ENCODE data around the gene OLIG2.

OLIG2 gene

DNA sequence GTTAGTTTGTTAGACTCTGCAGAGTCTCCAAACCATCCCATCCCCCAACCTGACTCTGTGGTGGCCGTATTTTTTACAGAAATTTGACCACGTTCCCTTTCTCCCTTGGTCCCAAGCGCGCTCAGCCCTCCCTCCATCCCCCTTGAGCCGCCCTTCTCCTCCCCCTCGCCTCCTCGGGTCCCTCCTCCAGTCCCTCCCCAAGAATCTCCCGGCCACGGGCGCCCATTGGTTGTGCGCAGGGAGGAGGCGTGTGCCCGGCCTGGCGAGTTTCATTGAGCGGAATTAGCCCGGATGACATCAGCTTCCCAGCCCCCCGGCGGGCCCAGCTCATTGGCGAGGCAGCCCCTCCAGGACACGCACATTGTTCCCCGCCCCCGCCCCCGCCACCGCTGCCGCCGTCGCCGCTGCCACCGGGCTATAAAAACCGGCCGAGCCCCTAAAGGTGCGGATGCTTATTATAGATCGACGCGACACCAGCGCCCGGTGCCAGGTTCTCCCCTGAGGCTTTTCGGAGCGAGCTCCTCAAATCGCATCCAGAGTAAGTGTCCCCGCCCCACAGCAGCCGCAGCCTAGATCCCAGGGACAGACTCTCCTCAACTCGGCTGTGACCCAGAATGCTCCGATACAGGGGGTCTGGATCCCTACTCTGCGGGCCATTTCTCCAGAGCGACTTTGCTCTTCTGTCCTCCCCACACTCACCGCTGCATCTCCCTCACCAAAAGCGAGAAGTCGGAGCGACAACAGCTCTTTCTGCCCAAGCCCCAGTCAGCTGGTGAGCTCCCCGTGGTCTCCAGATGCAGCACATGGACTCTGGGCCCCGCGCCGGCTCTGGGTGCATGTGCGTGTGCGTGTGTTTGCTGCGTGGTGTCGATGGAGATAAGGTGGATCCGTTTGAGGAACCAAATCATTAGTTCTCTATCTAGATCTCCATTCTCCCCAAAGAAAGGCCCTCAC lies at the start of gene OLIG2:
Gene OLIG2, plus strand, starts transcription at position 447 of the 954 bp plus-strand sequence. CDS start 928 bp downstream, outside the sequence.
- no peak for DNase-seq (ENCODE audit: low read depth)

DNA sequence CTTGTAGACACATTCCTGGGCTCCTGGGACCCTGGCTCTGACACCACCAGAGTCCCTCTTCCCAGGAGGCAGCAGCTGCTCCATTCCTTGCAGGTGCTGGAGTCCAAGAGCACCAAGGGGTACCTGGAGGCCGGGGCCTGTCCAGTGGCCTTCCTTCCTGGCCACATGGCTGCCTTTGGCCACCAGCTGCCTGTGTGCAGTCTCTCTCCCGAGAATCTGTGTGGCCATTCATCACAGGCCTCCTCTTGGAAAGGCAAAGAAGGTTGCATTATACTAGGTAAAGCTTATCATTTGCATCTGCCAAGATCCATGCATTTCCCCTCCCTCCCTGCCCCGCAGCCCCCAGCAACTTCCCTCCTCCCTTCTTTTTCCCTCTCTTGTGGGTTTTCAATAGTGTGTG lies 48.9 kb upstream of the OLIG2 start:
- no peak for DNase-seq (ENCODE audit: low read depth)

DNA sequence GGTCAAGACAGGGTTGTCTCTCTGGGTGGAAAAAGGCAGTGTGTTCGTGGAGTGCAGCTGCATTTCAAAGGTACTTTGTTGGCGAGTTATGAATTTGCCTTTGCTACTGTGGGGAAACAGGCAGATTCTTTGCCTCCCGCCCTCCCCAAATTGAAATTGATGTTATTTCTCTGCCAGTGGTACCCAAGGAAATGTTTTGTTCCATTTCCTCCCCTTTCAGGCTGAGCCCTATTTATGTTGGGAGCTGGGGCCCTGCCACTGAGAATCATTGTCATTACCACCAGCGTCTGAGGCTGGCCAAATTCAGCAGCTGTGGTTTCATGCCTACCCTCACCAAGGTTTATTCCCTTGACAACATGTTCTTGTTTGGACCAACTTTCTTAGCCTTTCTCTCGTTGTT lies 48.5 kb upstream of the OLIG2 start:
- no peak for DNase-seq (ENCODE audit: low read depth)

DNA sequence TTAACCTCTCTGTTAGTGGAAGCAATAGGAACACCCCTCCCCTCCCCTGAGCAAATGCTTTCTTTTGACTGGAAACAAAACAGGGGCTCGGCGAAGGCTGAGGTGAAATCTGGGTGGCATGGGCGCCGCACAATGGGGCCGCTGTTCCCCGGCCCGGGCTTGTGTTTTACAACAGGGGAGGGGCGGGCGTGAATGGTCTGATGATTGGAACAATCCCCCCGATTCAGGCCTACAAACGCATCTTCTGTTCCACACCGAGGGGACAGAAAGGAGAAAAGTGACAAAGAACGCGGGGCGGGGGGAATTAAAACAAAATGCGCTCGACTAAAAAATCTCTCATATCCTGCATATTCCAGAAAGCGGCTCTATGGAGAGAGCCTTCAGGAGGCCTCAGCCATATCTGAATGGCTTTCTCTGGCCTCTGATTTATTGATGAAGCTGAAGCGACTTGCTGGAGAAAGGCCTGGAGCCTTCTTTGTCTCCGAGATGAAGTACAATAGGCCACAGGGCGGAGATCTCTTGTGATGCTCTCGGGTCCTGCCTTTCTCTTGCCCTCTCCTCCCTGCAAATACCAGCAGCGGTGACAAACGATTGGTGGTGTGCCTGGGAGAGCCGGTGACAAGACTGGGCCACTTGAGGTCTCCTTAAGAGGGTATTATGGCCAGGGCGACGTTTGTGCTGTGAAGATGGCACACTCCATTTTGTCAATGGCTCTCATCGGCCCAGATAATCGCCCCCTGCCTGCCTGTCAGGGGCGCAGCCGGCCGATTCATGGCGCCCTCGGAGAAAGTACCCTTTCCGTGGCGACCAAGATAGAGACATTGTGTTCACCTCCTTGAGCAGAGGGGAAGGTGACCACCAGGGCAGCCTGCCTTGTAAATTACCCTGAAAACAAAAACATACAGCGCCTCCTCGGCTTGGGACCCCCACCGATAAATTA lies 47.1 kb upstream of the OLIG2 start:
- DNase-seq (ENCODE audit: low read depth) = no peak

DNA sequence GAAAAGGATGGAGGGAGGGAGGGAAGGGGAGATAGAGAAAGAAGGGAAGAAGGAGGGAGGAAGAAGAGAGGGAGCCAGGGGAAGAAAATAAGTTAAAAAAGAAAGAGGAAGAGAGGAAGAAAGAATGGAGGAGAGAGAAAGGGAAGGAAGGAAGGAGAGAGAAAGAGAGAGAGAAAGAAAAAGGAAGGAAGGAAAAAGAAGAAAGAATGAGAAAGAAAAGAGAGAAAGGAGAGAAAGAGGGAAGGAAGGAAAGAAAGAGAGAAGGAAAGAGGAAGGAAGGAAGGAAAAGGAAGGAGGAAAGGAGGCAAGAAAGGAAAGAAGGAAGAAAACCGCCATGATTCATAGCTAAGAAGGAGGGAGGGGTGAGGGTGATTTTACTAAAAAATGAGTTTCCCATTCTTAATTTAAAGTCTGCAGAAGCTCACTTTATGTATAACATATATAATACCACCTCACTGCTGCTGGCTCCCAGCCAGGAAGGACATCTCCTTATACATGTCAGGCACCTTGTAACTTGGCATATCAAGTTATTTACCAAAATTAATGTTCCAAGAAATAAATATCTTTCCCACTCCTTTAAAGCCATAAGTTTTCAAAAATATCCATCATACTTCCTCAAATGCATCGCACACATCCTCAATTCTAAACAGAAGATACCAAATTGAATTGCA lies 46.0 kb upstream of the OLIG2 start:
- no peak for DNase-seq (ENCODE audit: low read depth)

DNA sequence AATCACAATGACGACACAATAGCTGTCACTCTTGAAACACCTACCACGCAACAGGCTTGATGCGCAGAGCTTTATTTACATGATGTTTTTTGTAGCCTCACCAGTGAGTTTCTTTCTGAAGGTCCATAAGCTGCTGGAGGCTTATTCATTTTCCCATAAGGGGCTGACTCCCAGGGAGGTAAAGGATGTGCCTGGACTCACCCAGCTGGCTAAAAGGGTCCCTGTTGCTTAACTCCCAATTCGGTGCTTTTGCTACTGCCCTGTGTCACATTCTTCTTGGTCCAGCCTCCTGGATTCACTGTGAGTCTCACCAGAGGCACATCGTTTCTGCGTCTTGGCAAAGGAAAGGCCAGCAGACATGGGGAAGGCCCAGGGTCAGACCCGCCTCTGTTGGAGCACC lies 44.6 kb upstream of the OLIG2 start:
- no peak for DNase-seq (ENCODE audit: low read depth)

DNA sequence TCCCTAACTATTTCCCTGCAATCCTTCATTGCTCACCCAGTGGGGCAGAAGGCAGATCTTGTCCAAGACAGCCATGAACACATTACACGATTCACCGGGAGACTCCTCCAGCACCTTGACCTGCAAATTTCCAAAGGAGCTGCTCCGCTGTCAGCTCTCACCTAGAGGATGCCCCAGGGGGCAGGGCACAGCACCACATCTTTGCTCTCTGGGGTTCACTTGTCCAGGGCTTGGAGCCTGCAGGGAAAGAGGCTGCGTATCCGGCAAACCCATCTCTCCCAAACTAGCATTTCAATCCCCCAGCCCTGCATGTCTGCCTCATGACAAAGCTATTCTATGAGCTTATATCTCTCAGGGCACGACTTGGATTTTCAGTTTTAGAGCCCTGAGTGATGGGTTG lies 35.1 kb upstream of the OLIG2 start:
- DNase-seq (ENCODE audit: low read depth) = no peak

DNA sequence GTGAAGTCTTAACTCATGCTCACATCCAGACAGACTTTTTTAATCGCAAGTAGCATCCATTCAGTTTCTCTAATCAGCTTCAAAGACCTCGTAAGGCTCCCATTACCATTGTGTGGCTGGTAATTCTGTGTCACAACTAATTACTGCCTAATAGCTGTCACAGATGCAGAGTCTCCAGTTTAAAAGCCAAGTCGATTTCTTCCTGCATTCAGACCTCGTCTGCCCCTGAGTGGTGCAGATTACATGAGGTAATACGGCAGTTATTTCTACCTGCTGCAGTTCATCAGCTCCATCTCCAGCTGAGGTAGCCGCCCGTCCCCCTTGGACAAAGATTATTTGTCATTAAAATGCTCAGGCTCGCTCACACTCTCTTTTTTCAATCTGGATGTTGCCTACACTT lies 34.4 kb upstream of the OLIG2 start:
- DNase-seq (ENCODE audit: low read depth) = no peak

DNA sequence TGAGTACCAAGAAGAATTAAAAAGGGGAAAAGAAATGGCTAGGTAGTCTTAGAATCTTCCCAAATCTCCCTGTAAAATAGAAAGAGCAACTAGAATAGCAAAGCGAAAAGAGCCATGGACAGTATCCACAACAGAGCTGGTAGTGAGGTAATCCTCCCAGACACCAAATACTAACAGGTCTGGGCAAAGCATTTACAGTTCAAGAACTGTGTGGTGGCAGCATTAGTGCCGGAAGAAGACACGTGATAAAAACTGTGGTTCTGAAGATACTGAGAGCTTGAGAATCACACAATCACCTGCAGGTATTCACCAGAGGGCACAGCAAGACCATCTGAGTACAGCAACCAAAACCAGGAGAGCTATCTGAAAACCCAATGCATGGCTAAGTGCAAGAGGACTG lies 31.8 kb upstream of the OLIG2 start:
- DNase-seq (ENCODE audit: low read depth) = no peak

DNA sequence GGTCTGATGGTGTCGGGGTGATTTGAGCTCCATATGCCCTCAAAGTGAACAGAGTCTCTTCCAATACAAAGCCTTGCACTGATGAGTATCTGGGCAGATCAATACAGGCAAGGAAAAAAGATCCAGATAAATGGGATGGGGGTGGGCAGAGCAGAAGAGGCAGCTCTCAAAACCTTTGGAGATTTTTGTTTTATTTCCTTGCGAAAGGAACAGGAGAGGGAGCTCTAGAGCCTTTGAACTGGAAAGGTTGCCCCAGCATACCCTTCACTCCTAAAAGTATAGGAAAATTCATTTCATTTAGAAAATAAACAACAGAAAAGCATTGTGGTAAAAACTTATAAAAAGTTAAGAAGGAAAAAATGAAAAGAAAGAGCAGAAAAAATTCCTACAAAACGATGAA lies 31.4 kb upstream of the OLIG2 start:
- no peak for DNase-seq (ENCODE audit: low read depth)

DNA sequence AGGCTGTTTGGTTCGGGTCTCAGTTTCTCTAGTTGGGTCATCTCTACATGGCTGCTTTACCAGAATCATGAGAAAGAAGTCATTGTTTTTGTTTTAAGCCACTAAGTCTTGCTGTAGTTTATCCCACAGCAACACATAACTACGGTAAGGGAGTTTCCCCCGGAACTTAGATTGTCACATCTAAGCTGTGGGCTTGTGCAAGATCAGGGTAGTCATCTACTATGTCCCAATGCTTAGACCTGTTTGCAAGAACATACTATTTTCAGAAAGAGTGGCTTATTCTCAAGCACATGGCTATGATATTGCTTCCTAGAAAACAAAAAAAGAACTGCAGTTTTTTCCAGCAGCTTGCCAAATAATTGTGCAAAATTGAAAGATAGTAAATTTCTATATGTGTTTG lies 18.0 kb upstream of the OLIG2 start:
- DNase-seq (ENCODE audit: low read depth) = no peak

DNA sequence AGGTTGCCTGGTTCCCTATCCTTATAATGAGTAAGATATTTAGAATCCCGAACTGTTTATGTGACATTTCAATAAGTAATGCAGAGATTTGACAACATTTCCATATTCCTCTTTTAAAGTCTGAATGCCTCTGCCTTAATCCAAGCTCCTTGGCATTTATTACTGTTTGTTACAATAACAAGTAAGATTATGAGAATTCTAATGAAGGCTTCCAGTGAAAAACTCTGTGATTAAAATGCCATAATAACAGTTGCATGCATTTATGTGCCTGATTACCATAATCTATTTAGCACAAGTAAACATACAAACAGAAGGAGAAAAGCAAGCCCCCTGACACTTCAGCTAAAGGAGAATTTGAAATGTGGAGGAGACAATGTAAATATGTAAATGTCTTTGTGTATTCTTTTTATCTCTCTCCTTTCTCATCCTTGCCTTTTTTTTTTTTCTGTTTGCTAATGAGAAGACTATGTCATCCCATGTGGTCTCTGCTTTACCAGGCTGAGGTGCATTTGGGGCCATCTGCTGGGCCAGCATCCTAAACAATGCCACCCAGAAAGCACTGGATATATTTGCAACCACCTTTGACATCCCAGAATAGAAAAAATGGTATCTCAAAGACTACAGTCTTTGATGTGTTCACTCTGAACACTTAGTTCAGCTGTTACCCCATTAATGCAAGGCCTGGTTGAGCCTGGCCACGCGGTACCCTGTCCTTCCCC lies 17.2 kb upstream of the OLIG2 start:
- DNase-seq (ENCODE audit: low read depth) = no peak

DNA sequence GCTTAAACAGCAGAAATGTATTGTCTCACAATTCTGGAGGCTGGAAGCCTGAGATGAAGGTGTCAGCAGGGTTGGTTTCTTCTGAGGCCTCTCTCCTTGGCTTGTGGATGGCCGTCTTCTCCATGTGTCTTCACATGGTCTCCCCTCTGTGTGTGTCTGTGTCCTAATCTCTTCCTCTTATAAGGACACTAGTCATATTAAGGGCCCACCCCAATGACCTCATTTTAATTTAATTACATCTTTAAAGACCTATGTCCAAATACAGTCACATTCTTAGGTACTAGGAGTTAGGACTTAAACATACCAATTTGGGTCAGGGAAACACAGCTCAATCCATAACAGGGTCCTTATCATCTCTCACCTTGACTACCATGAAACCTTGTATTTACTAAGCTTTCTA lies 14.8 kb upstream of the OLIG2 start:
- no peak for DNase-seq (ENCODE audit: low read depth)

DNA sequence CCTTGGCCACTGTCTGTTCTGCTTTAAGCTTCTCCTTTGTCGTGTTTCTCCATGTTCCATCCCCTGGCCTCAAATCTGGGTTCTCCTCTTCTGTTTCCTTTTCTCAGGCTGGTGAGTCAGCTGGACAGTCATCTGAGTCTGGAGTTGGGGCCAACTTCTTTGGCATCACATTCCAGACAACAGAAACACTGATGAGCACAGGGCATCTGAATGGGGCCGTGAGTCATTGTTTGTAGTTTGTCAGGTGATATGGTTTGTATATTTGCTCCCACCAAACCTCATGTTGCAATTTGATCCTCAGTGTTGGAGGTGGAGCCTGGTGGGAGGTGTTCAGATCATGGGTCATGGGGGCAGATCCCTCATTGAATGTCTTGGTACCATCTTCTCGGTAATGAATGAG lies 14.3 kb upstream of the OLIG2 start:
- no peak for DNase-seq (ENCODE audit: low read depth)

DNA sequence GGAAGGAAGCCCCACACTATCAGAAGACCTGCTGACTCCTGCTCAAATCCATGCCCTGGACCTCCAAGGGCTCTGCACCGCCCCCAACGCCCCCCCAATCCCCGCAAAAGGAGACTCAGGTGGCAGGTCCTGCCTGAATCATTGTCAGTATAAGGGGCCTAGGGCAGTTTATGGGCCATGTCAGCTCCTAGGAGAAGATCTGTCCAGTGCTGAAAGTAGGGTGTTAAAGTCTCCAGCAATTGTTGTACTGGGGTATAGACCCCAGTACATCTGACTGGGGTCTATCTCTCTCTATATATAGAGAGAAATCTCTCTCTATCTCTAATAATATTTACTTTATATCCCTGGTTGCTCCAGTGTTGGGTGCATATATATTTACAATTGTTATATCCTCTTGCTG lies 12.1 kb upstream of the OLIG2 start:
- no peak for DNase-seq (ENCODE audit: low read depth)

DNA sequence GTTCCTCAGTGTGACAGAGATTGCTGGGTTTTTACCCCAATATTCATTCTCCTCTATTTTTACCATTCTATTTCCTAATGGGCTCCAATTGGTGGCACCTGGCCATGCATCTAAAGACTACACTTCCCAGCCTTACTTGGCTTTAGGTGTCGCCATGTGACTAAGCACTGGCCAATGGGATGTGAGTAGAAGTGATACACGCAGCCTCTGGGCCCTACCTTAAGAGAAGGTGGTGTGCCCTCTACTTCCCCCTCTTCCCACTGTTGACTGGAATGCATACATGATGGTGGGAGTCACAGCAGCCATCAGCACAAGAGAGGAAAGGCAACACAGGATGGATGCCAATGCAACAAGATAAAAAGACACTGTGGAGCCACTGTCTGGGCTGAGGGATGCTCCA lies 11.4 kb upstream of the OLIG2 start:
- no peak for DNase-seq (ENCODE audit: low read depth)

DNA sequence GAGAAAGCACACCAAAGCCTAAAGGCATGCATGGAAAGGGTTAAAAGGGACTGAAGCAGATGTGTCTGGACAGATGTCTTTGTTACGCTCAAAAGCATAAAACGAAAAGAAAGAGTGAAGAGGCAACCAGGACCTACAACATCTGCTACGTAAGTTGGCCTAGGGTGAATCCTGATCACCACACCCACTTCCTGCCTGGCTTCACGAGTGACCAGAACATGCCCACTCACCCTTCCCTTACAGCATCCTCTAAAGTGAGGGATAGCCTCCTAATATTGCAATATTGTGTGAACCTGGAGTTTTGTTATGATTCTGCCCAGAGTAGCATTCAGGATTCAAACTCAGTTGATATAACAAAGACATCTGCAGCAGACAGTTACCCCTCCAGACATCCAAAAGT lies 10.6 kb upstream of the OLIG2 start:
- DNase-seq (ENCODE audit: low read depth) = no peak

DNA sequence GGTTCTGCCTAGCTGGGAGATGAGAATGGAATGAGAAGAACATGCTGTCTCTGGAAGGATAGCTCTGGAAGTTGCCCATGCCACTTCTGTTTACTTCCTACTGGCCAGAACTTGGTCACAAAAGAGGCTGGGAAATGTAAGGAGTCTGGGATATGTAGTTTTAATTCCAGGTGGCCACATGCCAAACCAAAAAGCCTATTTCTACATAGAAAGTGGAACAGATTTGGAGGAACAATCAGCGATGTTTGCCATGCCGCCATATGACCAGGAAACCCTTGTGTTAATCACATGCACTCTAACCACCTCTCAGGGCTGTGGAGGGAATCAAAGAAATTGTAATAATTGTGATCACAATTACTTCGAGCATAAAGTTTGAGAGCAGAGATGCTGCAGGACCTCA lies 10.0 kb upstream of the OLIG2 start:
- no peak for DNase-seq (ENCODE audit: low read depth)

DNA sequence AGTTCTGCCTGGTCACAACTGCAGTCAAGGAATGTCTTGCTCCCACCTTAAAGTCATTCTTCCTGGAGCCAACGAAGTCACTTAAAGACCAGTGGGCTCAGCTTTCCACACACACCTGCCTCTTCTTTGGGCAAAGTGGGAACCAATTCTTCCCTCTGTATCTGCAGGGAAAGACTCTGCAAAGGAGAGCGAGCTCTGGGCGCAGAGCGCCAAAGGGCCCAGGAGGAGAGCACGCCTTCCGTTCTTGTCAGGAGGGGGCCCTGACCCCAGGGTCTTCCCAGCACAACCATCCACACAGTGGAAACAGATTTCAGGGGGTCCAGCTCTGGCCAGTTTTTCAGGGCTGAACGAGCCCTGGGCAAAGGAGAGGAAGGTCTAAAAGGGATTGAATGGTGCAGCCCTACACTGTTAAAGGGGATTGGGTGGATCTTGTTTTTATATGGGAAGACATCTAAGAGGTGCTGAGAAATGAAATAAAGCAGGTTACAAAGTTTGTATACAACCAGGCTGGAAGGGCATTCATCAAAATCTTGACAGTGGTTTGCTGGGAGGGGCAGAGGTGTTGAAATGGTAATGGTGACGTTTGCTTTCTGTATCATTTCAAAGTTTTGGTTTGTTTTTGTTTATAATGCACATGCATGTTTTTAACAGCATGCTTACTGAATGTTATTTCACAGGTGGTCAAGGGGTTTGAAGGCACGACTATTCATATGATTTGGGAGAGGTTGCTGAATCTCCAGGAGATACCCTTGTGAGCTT lies 6.8 kb upstream of the OLIG2 start:
- no peak for DNase-seq (ENCODE audit: low read depth)

DNA sequence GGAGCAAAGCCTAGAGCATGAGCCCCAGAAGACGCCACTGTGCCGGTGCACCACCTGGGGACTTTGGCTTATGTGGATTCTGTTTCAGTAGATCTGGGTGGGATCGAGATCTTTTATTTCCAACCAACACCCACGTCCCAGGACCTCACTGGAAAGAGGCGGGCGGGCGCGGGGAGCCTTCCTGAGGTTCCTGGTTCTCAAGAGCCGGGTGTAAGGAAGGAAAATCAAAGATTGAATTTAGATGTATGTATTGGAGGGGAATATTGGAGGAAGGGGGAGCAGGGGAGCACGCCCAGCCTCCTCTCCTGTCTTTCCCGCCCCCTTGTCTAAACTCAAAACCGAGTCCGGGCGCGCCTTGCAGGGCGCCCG lies 6.2 kb upstream of the OLIG2 start:
- no peak for DNase-seq (ENCODE audit: low read depth)

Measured in activated T-helper 1 cell treated with Interleukin-2 at 50 U/mL for 16 hours (primary cell).